HAP-1 (cell line): Measurements from ENCODE around the gene SHH.

Experiments used
- DNase-seq, 2 experiments: peaks; one replicate each; pipeline ENCODE4 v3.0.0-alpha.2; 2016 to 2020; ENCODE audit warnings: low spot score in 2 of 2
- H3K27me3 ChIP-seq: fragments of 250-450 bp; sonication (Bioruptor Pico); 2 replicates; pipeline ENCODE4 v1.5.1; 2020; ENCODE audit warnings: low read depth, mild to moderate bottlenecking, moderate library complexity
- H3K36me3 ChIP-seq: fragments of 250-450 bp; sonication (Bioruptor Pico); replicated peaks from 2 replicates; pipeline ENCODE4 v1.5.1; 2020; ENCODE audit warnings: mild to moderate bottlenecking
- H3K4me1 ChIP-seq: fragments of 250-450 bp; sonication (Bioruptor Pico); 2 replicates; pipeline ENCODE4 v1.5.1; 2020; ENCODE audit warnings: mild to moderate bottlenecking
- H3K4me3 ChIP-seq: fragments of 250-450 bp; sonication (Bioruptor Pico); 2 replicates; pipeline ENCODE4 v1.5.1; 2020; ENCODE audit warnings: mild to moderate bottlenecking, moderate library complexity
- H3K9me3 ChIP-seq: fragments of 250-450 bp; sonication (Bioruptor Pico); 2 replicates; pipeline ENCODE4 v1.5.1; 2020; ENCODE audit warnings: mild to moderate bottlenecking, moderate library complexity
- in situ Hi-C: fragments of 300-500 bp; cut with MboI; formaldehyde crosslinking; loops from 3 replicates; pipeline ENCODE4 v1.14.3; 2020; ENCODE audit warnings: low sequenced_read_pairs, inconsistent platforms, mixed read lengths

Gene SHH

DNA sequence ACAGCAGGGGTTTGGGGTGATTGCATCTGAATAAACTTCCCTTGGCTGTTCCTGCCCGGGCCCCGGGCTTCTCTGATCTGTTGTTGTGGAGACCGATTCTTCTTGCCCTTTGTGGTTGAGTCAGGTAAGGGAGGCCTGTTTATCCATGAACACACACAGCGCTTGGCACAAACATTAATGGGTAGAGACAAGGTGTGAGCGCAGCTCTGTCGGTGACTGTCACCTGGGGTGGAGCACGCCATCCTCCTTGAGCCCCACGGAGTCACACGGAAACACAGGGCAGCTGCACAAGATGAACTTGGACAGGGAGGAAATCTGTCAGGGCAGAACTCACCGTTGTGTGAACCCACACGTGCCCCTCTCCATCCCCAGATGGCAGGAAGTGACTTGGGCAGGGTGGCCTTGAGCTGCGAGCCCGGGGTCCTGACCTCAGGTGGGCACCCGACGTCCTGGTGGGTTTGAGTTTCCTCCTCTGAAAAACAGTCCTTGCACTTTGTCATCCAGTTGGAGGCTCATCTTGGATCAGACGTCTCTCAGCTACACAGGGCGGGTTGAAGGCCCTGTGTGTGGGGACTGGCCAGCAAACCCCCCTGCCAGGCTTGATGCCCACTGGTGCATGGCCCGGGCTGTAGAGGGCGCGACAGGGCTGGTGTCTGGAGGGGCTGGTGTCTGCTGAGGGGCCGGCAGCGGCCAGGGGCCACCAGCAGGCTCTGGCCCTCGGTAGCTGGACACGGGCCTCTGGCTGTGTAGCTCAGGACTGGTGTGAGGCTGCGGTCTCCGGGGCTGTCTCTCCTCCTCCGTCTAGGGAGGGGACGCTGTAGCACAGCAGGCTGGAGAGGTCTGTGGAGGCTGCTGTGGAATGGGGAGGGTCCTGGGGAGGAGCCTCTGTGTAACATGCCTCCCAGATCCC, 24.2 kb upstream of the SHH start:
- H3K4me1 ChIP-seq, result no peaks in the 10 kb centered on the region
- in situ Hi-C loops, result no loop called here
- DNase-seq, result no peak
- no peak overlapping the region for H3K4me3 ChIP-seq
- no peaks in the 10 kb centered on the region for H3K9me3 ChIP-seq
- H3K36me3 ChIP-seq, result no peaks in the 10 kb centered on the region
- H3K27me3 ChIP-seq, result peaks cover 3% of the 10 kb centered on the region; the same call in 1 of the 2 replicates

DNA sequence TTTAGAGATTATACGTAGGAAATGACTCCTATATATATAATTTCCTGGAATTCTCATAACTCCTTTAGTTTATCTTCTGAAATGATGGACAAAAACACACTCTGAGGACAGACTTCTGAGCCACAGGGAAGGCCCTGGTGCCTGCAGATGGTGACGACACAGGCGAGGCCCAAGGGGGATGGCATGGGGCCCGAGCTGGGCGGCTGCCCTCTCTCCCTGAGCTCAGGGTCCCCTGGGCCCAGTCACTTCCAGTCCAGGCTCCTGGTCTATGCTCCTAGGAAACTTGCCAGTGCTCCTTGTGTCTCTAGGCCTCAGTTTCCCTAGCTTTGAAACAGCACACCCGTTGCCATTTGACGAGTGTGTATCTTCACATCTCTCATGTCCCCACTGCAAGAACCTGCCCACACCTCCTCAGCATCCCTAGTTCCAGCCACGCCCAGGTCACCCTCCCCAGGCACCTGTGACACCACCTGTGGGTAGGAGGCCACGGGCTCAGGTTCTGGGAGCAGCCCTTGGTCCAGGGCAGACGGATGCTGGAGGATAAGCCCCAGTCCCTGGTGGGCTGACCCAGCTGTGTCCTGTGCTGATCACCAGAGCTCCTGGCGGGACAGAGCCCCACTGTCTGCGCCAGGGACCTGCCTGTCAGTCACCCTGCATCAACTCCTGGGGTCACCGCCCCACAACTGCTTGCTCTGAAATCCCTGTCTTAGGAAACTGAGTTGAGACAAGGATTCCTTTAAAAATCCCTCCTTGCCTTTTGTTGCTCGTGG, 23.4 kb upstream of the SHH start:
- no peak for DNase-seq
- Histone ChIP-seq H3K9me3 (no peaks in the 10 kb centered on the region), H3K4me3 (no peak overlapping the region), H3K4me1 (no peaks in the 10 kb centered on the region), H3K36me3 (no peaks in the 10 kb centered on the region), H3K27me3 (peaks cover 3% of the 10 kb centered on the region; the same call in 1 of the 2 replicates)
- in situ Hi-C loops, result no loop called here

DNA sequence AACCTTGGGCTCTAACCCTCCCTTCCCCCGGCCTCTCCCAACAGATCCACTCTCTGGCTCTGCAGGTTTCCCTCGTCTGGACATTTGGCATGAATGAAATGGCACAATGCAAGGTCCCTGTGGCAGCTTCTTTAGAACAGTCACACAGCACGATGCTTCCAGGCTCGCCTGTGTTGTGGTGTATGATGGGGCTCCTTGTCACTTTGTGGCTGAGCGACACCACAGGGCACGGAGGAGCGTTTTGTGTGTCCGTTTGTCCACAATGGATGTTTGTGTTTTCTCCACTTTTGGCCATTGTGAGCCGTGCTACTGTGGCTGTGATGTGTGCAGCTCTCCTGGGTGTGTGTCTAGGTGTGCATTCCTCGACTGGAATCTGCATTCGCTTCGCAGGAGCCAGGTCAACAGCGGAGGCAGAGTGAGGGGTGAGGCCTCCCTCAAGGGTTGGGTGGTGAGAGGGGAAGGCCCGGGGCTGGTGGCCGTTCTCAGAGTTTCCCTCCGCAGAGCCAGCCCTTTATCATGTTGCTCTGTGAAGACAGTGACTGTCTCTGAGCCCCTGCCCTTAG, 22.3 kb upstream of the SHH start:
- Histone ChIP-seq H3K4me1 (no peaks in the 10 kb centered on the region), H3K4me3 (no peak overlapping the region), H3K27me3 (peaks cover 3% of the 10 kb centered on the region; the same call in 1 of the 2 replicates), H3K9me3 (no peaks in the 10 kb centered on the region), H3K36me3 (no peaks in the 10 kb centered on the region)
- no peak for DNase-seq
- in situ Hi-C loops, result no loop called here

DNA sequence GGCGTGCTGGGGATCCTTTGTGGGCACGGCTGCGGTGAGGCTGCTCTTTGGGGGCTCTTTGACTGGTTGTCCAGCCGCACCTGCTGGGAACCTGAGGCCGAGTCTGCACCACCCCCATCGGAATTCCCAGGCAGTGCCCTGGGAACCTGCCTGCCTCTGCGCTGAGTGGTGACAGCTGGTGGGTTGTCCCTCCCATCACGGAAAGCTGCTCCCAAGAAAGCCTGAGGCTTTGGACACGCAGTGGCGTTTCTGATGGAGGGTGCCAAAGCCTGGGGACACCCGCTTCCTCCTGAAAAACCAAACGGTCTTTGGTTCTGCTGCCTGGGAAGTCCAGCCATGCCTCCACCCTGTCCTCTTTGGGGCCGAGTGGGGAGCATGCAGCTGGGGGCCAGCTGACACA, 21.4 kb upstream of the SHH start:
- no peak overlapping the region for H3K4me3 ChIP-seq
- H3K36me3 ChIP-seq, result no peaks in the 10 kb centered on the region
- no peak for DNase-seq
- peaks cover under 1% of the 10 kb centered on the region; the same call in 1 of the 2 replicates for H3K27me3 ChIP-seq
- in situ Hi-C loops, result no loop called here
- H3K9me3 ChIP-seq, result no peaks in the 10 kb centered on the region
- no peaks in the 10 kb centered on the region for H3K4me1 ChIP-seq

DNA sequence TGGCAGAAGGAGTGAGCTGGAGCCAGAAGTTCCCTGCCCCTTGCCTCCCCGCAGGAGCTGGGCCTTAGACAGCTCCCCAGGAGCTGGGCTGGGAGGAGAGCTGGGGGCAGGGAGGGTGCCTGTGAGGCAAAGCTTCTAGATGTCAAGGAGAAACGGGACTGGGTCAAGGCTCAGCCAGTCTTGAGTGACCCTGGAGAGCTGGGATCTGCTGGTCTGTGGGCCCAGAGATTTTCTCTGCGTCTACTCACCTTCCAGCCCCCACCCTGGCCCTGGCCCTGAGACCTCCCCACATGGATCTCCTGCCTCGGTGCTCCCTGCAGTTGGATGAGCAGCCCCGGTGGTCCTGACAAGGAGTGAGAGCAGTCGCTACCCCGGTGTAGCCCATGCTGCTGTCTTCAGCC, 20.3 kb upstream of the SHH start:
- in situ Hi-C loops, result no loop called here
- DNase-seq, result no peak
- Histone ChIP-seq H3K36me3 (no peaks in the 10 kb centered on the region), H3K4me1 (no peaks in the 10 kb centered on the region), H3K4me3 (no peak overlapping the region), H3K27me3 (no peaks in the 10 kb centered on the region), H3K9me3 (no peaks in the 10 kb centered on the region)

DNA sequence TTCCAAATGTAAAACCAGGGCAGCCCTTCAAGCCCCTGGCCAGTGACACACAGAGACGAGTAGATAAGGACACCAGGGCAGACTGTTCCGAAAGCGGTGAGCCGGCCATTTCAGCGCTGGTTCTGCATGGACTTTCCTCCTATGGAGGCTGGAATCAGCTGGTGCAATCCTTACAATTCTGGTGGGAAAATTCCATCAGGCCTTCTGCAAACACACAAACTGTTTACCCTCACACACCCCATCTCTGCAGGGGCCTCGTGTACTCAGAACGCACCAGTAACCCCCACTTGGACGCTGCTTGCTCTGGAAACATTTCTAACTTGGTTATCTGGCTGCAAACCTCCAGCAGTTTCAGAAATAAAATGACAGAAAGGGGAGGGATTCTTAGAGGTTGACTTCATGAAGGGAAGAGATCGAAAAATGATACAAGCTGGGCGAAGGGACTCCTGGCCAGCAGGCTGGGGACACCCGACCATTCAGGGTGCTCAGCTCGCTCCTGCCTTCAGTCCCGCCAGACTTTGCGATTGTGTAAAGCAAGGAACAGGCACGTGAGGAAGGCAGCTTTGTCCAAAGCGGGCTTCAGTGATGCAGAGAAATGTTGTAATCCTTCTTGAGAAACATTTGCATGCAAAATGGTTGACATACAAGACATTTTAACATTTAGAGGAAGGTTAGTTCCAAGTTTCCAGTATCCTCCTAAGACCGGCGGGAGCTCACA, 19.7 kb upstream of the SHH start:
- Histone ChIP-seq H3K4me1 (no peaks in the 10 kb centered on the region), H3K4me3 (no peak overlapping the region), H3K36me3 (no peaks in the 10 kb centered on the region), H3K27me3 (no peaks in the 10 kb centered on the region), H3K9me3 (no peaks in the 10 kb centered on the region)
- DNase-seq, result no peak
- in situ Hi-C loops, result no loop called here

DNA sequence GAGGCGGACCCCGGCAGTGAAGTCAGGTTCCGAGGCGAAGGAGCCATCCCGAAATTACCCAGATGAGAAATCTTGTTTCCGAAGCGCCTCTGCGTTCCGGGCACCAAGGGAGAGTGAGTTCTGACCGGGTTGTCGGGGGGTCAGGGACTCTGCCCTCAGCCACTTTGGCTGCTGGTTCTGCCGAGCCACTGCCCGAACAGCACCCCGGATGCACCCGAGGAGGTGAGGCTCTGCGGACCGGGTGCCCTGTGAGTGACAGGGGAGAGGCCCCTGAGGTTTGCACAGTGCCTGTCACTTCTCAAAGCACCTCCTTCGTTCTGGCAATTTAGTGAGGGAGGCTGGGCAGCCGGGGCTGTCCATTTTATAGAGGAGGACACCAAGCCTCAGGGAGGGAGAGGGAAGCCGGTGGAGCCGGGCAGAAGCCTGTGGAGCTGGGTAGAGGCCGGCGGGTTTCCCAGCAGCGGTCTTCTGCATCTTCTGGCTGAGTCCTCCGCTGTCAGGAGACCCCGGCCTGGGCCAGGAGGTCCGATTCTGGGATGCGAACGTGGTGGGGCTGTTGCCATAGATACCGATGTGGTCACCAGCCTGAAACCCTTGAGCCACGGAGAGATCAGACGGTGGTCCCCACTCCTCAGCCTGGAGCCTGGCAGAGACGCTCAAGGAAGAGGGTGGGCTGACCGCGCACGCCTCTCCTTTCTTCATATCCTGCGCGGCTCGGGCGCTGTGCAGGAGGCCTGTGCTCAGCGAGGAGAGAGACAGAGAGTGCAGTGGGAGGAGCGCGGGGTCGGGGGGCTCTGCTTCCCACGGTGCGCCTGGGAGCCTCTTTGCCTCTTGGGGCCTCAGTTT, 18.9 kb upstream of the SHH start:
- H3K36me3 ChIP-seq, result no peaks in the 10 kb centered on the region
- H3K27me3 ChIP-seq, result no peaks in the 10 kb centered on the region
- H3K9me3 ChIP-seq, result no peaks in the 10 kb centered on the region
- no peak for DNase-seq
- no peaks in the 10 kb centered on the region for H3K4me1 ChIP-seq
- in situ Hi-C loops, result no loop called here
- H3K4me3 ChIP-seq, result no peak overlapping the region

DNA sequence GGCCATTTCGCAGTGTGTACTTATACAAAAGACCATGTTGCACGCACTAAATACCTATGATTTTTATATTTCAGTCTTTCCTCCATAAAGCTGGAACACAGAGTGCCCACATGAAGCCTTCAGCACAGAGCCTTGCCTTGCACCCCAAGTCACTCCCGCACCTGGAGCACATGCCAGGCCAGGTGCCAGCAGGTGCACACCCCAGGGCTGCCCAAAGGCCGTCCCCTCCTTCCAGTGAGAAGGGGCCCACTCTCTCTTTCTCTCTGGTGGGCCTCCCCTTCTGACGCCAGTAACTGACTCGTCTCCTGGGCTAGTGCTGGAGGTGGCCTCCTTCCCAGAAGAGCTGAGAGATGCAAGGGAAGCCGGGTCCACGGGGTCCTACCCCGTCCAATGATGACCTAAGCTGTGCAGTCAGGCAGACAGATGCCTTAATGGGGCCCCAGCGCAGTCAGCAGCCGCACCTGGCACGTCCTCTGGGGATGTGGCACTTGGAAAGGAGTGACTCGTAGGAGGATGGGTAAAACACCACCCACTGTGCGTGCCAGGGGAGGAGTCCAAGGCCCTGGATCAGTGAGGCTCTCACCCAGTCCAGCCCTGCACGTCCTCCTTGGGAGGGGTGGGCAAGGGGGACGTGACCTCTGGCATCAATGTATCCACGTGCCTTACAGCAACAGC, 17.7 kb upstream of the SHH start:
- H3K9me3 ChIP-seq, result no peaks in the 10 kb centered on the region
- no peaks in the 10 kb centered on the region for H3K27me3 ChIP-seq
- H3K4me1 ChIP-seq, result no peaks in the 10 kb centered on the region
- no peak overlapping the region for H3K4me3 ChIP-seq
- in situ Hi-C loops, result no loop called here
- no peaks in the 10 kb centered on the region for H3K36me3 ChIP-seq
- no peak for DNase-seq

DNA sequence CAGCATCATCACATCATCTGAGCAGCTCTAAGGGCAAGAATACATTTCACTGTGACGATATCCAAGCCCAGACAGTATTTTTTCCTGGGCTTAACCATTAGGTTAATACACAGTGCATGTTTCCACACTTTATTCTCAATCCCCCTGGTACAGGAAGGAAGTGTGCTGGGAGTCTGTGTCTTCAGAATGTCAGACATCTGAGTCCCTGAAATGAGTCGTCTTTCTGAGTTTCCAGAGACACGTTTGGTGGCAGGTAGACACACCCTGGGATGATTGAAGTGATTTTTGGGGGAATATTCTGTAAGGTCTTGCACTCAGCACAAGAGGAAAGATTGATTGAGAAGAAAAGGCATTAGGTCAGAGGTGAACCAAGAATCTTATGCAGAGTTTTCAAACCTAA, 13.1 kb upstream of the SHH start:
- Histone ChIP-seq H3K4me1 (no peaks in the 10 kb centered on the region), H3K9me3 (no peaks in the 10 kb centered on the region), H3K4me3 (no peak overlapping the region), H3K27me3 (no peaks in the 10 kb centered on the region), H3K36me3 (no peaks in the 10 kb centered on the region)
- DNase-seq, result no peak
- in situ Hi-C loops, result no loop called here

DNA sequence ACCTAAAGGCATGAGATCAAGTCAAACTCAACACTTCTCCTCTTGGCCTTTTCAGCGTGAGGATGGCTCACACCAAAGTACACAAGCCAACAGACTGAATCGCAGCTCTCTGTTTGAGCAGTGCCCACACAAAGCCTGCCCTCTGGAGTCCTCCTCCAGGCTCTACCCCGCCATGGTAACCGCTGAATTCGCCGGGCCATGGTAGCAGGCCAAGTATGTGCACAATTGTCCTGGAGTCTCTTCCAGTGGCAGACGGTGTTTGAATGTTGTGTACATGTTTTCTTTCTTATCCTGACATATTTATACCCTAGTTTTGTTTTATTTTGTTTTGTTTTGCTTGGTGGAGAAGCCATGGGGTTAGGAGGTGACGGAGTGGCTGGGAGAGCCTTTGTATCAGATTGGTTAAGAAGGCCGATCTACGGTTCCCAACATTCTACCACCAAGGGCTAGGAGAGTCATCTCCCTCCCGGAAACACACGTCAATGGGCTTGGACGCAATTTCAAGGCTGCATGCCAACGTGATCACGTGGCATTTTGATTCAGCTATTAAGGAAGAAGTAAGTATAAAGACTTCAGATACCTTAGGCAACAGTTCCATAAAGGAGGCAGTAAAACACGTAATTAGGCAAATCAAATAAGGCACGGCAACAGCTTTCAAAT, 12.1 kb upstream of the SHH start:
- no peak overlapping the region for H3K4me3 ChIP-seq
- no peaks in the 10 kb centered on the region for H3K27me3 ChIP-seq
- DNase-seq, result no peak
- no peaks in the 10 kb centered on the region for H3K36me3 ChIP-seq
- in situ Hi-C loops, result loop anchor here (25.0 kb wide), 2 partner anchors 338 to 988 kb away; no protein-coding TSS in a partner anchor
- no peaks in the 10 kb centered on the region for H3K9me3 ChIP-seq
- no peaks in the 10 kb centered on the region for H3K4me1 ChIP-seq

DNA sequence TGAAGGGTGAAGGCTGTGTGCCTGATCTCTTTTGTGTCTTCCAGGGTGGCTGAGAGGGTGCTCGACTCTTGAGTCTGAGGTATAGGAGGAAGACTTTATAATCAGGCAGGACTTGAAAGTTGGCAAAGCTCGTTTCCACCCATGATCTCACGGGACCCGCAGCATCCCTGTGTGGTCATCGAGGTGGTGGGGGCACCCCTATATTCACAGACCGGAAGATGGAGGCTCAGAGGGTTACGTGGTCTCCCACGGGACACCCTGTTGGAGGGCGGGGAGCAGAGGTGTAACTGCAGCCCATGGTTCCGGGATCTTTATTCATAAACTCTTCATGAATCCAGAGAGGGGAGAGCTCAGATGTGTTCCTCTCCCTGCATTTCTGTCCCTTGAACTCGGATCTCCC, 9.6 kb upstream of the SHH start:
- in situ Hi-C loops, result loop anchor here (25.0 kb wide), 2 partner anchors 340 to 990 kb away; no protein-coding TSS in a partner anchor
- Histone ChIP-seq H3K4me3 (no peak overlapping the region), H3K9me3 (no peaks in the 10 kb centered on the region), H3K27me3 (no peaks in the 10 kb centered on the region), H3K36me3 (no peaks in the 10 kb centered on the region), H3K4me1 (no peaks in the 10 kb centered on the region)
- DNase-seq, result no peak

DNA sequence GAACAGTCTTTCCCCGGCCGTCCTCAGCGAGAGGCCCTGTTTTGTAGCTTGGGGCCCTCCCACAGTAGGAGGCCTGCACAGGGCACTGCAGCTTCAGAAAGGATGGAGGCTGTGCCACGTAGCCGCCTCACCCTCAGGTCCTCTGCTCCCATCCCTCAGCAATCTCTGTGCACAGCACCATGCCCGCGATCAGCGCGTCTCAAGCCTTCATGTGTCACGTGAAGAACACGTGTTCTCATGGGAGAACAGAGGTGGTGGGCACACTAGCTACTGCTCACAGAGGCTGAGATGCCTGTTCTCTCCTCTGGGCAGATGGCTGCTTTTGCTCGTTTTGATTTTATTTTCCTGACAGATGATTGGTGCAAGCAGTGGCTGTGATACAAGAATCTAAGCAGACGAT, 8.5 kb upstream of the SHH start:
- H3K4me3 ChIP-seq, result no peak overlapping the region
- H3K36me3 ChIP-seq, result no peaks in the 10 kb centered on the region
- no peaks in the 10 kb centered on the region for H3K27me3 ChIP-seq
- no peaks in the 10 kb centered on the region for H3K9me3 ChIP-seq
- in situ Hi-C loops, result loop anchor here (25.0 kb wide), 2 partner anchors 342 to 992 kb away; no protein-coding TSS in a partner anchor
- DNase-seq, result no peak
- no peaks in the 10 kb centered on the region for H3K4me1 ChIP-seq
